GM21717 (cell line): ENCODE measurements around the gene SCLT1.

Experiments
- ATAC-seq: cut with Tn5 transposase; IDR thresholded peaks from one replicate; pipeline ENCODE4 v1.9.1; 2021; ENCODE audit warnings: mild to moderate bottlenecking, moderate library complexity; ENCODE audit not compliant: unreplicated experiment

SCLT1 gene

DNA sequence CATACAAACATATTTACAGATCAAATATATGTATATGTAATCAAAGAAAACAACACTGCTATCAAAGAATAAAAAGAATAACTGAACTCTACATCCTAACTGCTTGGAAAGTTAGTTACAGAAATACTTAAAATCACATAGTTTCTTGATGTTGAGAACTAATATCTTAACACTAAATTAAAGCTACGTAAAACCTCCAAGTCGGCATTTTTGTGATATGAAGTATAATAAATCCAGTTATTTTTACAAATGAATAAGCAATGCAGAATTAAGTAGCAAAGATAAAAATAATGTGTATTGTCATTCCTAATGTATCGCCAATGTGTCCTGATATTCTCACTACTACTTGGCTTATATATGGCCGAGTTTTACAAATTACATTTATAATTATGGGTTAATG, 215.4 kb downstream of the SCLT1 start:
- ATAC-seq, result no peak

DNA sequence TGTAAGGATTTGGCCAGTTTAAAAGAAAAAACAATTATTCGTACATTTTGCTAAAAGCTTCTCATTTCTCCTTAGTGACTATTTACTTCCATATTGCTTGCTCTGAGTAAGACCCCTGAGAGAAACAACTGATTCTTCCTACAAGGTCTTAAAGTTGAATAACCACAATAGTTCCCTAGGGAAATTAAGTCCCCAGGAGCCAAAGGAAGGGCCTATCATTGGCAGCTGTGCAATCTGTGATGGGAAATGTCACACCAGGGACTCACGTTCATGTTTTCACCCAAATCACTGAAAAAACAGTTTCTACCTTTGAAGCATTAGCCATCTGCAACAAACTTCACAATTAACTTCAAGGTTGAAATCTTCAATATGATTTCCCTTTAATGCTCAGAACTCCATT, 217.1 kb downstream of the SCLT1 start:
- ATAC-seq, result no peak

DNA sequence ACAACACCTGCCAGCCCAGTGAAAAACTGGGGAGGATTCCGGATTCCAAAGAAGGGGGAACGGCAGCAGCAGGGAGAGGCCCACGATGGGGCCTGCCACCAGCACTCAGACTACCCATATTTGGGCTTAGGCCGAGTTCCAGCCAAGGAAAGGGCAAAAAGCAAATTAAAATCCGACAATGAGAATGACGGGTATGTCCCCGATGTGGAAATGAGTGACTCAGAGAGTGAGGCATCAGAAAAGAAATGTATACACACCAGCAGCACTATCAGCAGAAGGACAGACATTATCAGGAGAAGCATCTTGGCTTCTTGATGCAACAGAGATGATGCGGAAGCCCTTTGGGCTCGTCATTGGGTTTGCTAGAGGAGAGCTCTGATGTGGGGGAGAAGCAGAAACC, 221.4 kb downstream of the SCLT1 start:
- ATAC-seq, result no peak

DNA sequence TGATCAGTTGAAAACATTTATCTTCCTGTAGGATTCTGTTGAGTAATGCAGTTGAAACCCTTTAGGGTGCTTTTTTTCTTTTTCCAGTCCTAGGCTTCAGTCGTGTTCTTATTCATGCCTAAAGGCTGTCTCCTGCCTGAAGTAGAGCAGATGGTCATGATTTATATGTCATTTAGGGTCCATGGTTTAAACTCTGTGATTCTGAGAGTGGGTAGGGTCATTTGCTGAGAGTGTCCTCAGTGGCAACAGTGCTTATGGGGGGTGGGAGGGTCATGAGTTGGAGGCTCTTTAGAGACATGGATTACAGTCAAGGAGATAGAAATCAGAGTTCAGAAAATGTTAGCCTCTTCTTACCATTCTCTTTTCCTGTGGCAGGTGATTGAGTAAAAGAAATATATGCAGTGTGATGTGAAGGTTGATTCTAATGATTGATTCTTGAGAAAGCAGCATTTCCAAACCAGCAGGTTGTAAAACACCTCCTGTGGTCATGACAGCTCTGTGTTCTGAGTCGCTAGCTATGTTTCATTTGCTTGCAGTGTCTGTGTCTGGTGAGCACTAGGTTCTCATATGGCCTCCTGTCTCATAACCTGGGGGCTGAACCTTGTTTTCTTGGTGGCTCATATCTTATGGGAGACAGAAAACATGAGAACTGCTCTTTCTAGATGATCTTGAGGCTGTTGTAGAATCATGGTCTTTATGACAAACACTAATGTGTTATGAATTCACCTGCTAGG, 223.4 kb downstream of the SCLT1 start:
- no peak for ATAC-seq

DNA sequence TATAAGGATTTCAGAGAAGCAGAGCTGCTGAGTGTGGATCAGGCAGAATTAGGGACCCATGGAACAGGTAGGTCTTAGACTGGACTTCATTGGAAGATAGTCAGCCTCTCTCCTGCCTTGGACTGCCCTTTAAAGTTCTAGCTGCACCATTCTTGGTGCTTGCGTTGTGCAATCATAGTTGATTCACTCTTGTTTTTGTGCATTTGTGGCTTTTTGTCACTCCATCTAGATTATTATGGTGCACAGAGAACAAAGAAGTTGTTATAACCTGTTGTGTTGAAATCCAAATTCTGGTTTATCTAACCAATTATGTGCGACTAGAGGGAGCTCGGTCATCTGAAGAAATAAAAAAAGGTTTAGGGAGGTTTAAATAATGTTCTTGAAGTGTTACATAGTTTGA, 224.6 kb downstream of the SCLT1 start:
- ATAC-seq, result no peak

DNA sequence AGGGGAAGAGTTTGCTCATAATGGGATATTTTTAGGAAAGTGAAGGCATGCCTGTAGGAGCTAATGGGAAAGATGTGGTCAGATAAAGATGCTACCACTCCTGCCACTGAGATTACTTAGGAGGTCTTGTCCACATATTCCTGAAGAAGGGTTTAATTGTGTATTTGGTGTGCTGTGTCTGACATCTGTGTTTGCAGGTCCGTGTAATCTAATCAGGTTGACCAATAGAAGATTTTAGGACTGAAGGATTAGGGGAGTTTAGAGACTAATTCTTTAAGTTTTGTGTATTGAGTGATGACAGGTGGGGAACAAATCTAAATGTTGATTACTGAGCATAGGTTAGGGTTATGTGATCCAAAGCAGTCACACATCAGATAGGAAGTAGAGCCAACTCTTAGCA, 226.6 kb downstream of the SCLT1 start:
- no peak for ATAC-seq

DNA sequence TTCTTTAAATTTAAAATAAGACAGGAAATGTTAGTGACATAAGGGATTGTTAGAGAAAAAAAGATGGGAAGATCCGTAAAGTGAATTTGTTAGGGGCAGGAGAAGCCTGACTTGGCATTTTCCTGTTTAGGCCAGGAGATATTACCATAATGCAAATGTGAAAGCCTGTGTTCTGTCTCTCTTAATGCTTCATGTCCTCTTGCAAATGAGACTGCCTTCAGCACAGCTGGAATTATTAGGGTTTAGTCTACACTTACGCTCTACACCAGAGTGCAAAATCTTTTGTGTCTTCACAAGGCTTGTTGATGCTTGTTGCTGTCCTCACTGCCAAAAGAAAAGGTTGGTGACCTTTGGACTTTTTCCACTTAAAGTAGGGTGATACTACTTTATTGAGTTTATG, 227.1 kb downstream of the SCLT1 start:
- ATAC-seq, result no peak

DNA sequence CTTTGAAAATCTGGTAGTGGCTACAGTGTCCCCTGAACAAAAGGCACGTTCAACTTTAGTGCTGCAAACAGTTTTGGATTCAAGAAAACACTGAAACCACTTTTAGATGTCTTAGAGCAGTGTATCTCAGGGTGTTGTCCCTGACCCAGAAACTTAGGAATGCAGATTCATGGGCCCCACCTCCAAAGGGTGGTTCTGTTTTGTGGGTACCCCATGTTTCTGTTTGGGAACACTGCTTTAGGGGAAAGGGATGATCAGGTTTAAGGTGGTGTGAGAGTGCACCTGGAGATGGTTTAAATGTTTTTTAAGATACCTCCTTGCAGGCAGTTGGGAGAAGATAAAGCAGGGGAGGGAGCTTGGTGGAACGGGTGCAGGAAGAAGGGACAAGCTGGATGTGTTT, 228.2 kb downstream of the SCLT1 start:
- ATAC-seq, result no peak

DNA sequence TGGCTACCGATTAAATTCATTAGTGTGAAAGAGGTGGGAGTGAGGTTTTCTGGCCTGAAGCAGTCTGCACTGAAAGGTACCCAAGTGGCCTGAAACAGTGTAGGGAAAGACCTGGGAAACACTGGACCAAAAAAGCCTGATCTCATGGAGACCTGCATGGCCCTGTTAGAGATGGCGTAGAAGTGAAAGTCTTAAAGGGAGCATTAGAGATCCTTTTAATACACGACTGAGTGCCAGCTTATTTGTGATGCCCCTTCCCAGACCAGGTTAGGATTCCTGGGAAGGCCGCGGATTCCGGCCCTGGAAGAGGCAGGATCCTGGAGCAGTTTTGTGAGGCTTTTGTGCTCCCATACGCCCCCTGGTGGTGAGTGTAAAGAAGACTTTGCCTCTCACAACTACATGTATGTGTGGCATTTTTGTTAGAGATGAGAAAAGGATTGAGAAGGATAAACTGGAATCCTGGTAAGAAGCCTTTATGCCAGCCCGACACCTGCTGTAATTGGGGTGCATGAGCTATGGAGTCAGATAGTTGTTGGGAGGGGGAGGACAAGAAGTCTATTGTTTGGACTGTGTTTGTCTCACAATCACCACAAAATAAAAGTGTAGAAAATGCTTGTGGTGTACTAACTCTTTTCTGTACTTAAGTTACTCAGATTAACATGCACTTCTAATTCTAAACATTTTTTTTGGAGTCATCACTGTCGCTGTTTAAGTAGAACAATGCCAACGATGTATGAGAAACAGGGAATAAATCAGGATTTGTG, 229.8 kb downstream of the SCLT1 start:
- ATAC-seq, result no peak

DNA sequence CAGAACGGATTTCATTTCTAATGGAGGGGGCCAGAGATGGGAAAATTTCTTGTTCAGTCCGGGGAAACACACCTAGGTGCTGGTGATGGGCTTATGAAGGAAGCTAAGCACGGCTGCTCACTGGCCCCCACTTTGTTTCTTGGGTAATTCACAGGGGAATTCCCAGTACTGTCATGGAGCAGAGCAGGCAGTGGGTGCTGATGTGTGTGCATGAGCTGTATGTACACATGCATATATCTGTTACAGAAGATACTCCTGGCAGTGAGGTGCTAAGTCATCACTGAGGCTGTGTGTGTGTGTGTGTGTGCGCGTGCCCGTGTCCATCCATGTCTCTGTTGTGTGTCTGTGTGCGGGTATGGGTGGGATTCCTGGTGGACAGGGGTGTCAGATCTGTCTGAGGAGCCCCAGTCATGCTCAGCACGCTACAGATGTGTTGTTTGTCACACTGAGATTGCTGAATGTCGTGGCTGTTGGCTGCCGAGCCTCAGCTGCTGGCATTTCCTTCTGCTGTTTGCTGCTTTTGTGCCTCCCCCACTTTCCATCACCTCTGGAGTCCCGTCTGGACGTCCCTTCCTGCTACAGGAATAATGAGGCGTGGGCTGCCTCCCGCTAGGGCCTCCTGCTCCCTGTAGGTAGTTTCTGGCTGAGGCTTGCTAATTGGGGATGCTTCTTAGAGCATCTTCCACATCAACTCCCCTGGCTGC, 230.6 kb downstream of the SCLT1 start:
- peak; percentile 80 for ATAC-seq

DNA sequence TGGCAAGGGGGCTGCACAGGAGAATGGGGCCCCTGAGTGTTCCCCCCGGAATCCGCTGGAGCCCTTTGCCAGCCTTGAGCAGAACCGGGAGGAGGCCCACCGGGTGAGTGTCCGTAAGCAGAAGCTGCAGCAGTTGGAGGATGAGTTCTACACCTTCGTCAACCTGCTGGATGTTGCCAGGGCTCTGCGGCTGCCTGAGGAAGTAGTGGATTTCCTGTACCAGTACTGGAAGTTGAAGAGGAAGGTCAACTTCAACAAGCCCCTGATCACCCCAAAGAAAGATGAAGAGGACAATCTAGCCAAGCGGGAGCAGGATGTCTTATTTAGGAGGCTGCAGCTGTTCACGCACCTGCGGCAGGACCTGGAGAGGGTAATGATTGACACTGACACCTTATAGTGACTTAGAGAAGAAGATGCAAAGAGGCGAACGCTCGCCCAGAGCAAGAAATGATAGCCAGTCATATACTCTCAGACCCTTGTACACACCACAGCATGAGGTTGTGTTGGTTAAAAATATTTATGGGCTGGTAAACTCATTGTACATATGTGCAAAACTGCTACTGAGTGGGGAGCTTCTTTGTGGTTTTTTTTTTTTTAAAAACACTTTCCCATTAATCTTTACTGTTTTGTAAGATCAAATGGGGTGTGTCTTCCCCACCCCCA, 231.4 kb downstream of the SCLT1 start:
- peak; percentile 14 for ATAC-seq

DNA sequence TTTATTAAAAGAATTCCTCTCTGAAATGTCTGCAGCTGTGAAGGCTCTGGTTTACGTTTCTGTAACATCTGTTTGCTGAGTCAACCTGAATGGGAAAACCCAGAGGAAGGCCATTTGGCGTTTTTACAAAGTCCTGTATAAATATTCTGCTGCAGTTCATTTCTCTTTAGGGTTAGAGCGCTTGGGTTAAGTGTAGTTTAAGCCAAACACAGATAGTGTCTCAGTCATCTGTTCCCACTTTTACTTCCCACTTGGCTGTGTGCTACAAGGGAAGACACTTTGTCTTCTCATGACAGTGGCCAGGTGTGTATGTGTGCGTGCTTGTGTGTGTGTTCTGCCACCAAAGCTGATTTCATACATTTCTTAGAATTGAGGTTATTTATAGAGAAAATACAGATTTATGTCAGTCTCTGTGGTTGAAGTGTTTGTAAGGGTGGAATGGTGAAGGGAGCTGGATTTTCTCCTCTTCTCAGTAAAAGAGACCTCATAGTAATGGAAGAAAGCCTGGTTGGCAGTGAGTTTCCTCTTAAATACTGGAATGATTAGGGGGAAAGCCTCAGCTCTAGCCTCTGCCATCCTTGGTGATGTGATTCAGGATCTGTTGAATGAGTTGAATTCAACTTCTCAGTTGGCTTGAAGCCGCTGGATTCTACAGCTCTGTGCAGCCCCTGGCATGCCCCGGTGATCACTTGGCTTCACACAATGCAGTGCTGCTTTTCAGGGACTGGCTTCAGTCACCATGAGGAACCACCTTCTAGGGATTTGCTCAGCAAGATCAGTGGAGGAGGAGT, 233.3 kb downstream of the SCLT1 start:
- no peak for ATAC-seq

DNA sequence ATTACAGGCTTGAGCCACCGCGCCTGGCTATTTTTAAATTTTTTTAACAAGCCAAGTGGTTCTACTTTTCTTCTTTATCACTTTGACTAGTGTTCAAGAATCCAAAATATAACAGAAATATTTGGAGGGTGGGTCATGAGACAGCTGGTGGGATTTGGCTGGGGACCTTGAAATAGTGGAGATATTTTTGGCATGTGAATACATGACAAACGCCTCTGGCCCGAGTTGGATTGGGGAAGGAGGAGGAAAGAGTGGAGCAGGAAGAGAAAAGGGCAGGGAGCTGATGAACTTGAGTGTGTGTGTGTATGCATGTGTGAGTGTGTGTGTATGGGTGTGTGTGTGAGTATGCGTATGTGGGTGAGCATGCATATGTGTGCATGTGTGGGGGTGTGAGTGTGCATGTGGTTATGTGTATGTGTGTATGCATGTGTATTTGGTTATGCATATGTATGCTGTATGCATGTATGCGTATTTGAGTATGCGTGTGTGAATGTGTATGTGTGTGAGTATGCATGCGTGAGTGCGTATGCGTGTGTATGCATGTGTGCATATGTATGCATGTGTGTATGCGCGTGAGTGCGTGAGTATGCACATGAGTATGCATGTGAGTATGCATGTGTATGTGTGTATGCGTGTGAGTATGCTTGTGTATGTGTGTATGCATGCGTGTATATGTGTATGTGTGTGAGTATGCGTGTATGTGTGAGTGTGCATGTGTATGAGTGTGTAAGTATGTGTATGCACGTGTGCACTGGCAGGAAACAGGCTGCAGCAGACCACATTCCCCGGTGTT, 234.3 kb downstream of the SCLT1 start:
- no peak for ATAC-seq

DNA sequence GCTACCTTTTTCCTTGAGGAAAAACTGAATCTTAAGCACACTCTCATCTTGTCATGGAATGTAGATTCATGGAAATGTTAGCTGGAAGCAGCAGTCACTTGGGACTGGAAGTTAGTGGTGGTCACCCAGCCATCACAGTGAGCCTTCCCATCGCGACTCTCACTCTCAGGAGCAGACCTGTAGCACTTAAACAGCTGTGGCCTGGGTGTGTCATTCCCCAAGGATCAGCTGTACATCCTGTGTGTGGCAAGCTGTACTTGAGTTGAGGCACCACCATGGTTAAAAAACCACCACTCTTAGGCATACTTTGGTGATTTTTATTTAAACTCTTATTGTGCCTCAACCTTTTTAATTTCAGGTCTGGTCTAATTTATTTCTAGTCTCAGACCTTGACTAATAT, 237.1 kb downstream of the SCLT1 start:
- no peak for ATAC-seq

DNA sequence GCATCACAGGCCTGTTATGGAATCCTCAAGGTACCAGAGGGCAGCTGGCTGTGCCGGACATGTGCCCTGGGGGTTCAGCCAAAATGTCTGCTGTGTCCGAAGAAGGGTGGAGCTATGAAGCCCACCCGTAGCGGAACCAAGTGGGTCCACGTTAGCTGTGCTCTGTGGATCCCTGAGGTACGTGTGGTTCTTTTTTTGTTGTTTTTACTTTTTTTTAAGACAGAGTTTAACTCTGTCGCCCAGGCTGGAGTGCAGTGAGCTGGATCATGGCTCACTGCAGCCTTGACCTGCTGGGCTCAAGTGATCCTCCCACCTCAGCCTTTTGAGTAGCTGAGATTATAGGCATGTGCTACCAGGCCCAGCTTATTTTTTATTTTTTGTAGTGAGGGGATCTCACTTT, 237.7 kb downstream of the SCLT1 start:
- ATAC-seq, result no peak

DNA sequence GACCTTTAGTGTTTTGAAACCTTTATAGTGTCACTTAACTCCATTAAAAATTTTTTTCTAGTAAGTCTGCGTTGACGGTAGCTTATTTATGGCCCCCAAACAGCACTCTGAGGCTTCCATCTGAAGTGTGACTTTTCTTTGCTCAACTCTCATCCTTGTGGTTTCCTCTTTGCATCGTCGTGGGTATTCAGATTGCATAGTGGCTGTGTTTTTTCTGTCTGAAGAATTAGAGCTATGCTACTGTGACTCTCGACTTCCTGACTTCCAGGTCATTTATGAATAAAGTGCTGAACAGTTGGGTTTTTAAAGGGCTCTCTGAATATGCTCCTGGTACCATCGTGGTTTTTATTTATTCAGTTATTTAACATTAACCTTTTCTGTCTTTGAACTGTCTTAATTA, 238.9 kb downstream of the SCLT1 start:
- peak; percentile 67 for ATAC-seq

DNA sequence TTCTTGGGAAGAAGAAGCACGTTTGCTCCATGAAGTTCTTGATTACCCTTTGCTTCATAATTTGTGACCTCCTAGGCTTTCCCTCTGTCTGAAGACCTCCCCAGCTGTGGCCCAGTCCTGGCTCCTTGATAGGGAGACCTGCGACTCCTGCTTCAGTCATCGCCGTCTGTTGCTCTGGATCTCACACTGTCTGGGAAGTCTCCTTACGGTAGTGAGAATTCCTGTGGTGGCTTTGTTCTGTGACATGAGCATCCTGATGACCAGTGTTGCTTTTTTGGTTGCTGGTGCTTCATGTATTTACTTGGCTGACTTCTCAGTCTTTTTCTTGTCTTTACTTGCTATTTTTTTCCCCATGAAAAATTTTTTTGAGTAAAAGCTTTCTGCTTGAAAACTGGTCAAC, 239.6 kb downstream of the SCLT1 start:
- ATAC-seq, result no peak

DNA sequence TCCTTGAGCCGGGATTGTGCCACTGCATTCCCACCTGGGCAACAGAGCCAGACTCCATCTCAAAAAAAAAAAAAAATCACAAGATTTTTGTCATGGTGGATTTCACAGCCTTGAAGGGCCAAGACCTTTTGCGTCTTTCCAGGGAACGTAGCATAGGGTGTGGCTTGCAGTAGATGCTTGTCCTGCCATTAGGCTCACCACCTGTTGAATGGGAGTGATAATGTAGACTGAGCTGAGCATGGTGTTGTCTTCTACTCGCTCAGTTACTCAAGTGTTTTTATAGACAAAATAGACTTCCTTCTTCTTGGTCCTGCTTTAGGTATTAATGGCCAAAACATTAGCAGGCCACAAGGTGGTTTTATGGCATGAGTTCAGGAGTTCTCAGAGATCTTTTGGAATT, 243.1 kb downstream of the SCLT1 start:
- no peak for ATAC-seq

DNA sequence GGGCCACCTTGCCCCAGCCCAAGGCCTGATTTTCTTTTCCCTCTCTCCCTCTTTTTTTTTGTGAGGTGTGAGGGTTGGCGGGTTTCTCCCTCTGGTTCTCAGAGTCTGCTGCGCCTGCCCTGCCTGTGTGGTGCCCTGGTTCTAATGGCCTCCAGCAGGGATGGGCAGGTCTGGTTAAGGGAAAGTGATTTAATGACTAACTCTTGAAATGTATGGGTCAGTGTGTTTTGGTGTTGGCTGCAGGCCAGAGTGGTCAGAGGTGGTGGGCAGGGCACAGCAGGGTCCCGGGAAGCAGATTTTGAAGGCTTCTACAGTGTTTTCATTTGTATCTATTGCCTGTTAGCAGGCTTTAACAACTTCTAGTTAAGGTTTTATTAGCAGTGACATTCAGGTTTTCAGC, 244.9 kb downstream of the SCLT1 start:
- ATAC-seq, result no peak
